DOHH2 (cell line): ENCODE data around the gene SLC35F4.
A peak's percentile ranks its signal among the peaks of the same experiment; 100 is the strongest.

Experiments used
- H3F3A ChIP-seq: fragments of 200-600 bp; sonication (generic), shearing (Covaris generic); 2 replicates; pipeline ENCODE4 v1.6.0; 2016; ENCODE audit warnings: antibody characterized with exemption, mild to moderate bottlenecking; ENCODE audit not compliant: control insufficient read depth, insufficient read depth
- H3K27ac ChIP-seq: fragments of 200-600 bp; sonication (generic); 2 replicates; pipeline ENCODE4 v1.5.1; 2014; ENCODE audit warnings: low read depth, mild to moderate bottlenecking, low read length, moderate library complexity
- H3K27me3 ChIP-seq: fragments of 200-600 bp; sonication (generic); 2 replicates; pipeline ENCODE4 v1.6.1; 2014; ENCODE audit warnings: mild to moderate bottlenecking, low read length, mixed read lengths; ENCODE audit not compliant: control insufficient read depth
- H3K36me3 ChIP-seq: fragments of 200-600 bp; sonication (generic); 2 replicates; pipeline ENCODE4 v1.6.1; 2014; ENCODE audit warnings: mild to moderate bottlenecking, low read length, moderate library complexity, mixed read lengths; ENCODE audit not compliant: control insufficient read depth
- H3K4me1 ChIP-seq: fragments of 200-600 bp; sonication (generic); 2 replicates; pipeline ENCODE4 v1.6.1; 2014; ENCODE audit warnings: mild to moderate bottlenecking, low read length, mixed read lengths; ENCODE audit not compliant: control insufficient read depth
- H3K4me2 ChIP-seq: fragments of 200-600 bp; sonication (generic); 2 replicates; pipeline ENCODE4 v1.6.0; 2014; ENCODE audit warnings: mild to moderate bottlenecking, low read length, moderate library complexity
- H3K4me3 ChIP-seq: fragments of 200-600 bp; sonication (generic); 2 replicates; pipeline ENCODE4 v1.5.1; 2014; ENCODE audit warnings: mild to moderate bottlenecking, low read length, mixed read lengths
- H3K79me2 ChIP-seq: fragments of 200-600 bp; sonication (generic); 2 replicates; pipeline ENCODE4 v1.6.1; 2014; ENCODE audit warnings: mild to moderate bottlenecking, low read length, mixed read lengths; ENCODE audit not compliant: control insufficient read depth
- H3K9me2 ChIP-seq: fragments of 200-600 bp; sonication (generic); replicated peaks from 2 replicates; pipeline ENCODE4 v1.6.1; 2014; ENCODE audit warnings: mild to moderate bottlenecking, low read length, mixed read lengths; ENCODE audit not compliant: control insufficient read depth
- H3K9me3 ChIP-seq: fragments of 200-600 bp; sonication (generic); 2 replicates; pipeline ENCODE4 v1.6.1; 2014; ENCODE audit warnings: antibody characterized with exemption, low read length, mixed read lengths; ENCODE audit not compliant: control insufficient read depth, insufficient read depth
- H4K20me1 ChIP-seq: fragments of 200-600 bp; sonication (generic); 2 replicates; pipeline ENCODE4 v1.6.0; 2014; ENCODE audit warnings: low read depth, mild to moderate bottlenecking, antibody characterized with exemption, low read length, moderate library complexity; ENCODE audit not compliant: control insufficient read depth, insufficient read depth
- EZH2phosphoT487 ChIP-seq: fragments of 200-600 bp; sonication (generic); IDR thresholded peaks from 2 replicates; pipeline ENCODE4 v1.6.1; 2017; ENCODE audit warnings: borderline replicate concordance, mild to moderate bottlenecking, antibody characterized with exemption, low read length, moderate library complexity, mixed read lengths
- TF ChIP-seq, protein P1 (sequence below): fragments of 200-600 bp; sonication (generic); IDR thresholded peaks from one replicate; pipeline ENCODE4 v1.5.1; 2014; ENCODE audit warnings: antibody characterized with exemption, mild to moderate bottlenecking, low read depth, low read length; ENCODE audit not compliant: poor library complexity, severe bottlenecking

The SLC35F4 gene

DNA sequence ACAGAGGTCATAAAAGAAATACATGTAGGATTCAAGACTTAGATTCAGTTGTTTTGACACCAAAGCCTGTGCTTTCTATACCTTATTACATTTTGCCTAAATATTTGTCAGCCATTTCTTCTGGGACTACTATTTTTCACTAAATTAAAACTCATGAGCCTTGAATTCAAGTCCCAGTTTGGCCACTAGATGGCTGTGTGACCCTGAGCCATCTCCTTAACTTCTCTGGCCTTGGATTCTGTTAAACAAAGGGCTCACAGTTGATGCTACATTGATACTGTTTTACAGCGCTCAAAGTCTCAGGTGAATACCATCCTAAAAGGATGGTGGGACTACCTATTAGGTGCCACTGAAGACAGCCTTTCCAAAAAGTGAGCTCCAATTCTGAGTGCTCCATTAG is 332.7 kb downstream of the SLC35F4 start:
- H4K20me1 ChIP-seq: no peaks in the 10 kb centered on the region
- no peaks in the 10 kb centered on the region for H3K9me3 ChIP-seq
- no peaks in the 10 kb centered on the region for H3F3A ChIP-seq
- no peak overlapping the region for H3K27ac ChIP-seq
- H3K27me3 ChIP-seq: no peaks in the 10 kb centered on the region; the same call in none of the 2 replicates
- no peak overlapping the region for H3K4me3 ChIP-seq
- H3K4me2 ChIP-seq: no peak overlapping the region
- H3K79me2 ChIP-seq: no peaks in the 10 kb centered on the region
- no peaks in the 10 kb centered on the region for H3K36me3 ChIP-seq
- no peaks in the 10 kb centered on the region for H3K4me1 ChIP-seq
- TF ChIP-seq, protein P1, sequence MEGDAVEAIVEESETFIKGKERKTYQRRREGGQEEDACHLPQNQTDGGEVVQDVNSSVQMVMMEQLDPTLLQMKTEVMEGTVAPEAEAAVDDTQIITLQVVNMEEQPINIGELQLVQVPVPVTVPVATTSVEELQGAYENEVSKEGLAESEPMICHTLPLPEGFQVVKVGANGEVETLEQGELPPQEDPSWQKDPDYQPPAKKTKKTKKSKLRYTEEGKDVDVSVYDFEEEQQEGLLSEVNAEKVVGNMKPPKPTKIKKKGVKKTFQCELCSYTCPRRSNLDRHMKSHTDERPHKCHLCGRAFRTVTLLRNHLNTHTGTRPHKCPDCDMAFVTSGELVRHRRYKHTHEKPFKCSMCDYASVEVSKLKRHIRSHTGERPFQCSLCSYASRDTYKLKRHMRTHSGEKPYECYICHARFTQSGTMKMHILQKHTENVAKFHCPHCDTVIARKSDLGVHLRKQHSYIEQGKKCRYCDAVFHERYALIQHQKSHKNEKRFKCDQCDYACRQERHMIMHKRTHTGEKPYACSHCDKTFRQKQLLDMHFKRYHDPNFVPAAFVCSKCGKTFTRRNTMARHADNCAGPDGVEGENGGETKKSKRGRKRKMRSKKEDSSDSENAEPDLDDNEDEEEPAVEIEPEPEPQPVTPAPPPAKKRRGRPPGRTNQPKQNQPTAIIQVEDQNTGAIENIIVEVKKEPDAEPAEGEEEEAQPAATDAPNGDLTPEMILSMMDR: peak; percentile 64
- no peak for TF ChIP-seq EZH2phosphoT487
- no peaks in the 10 kb centered on the region for H3K9me2 ChIP-seq

DNA sequence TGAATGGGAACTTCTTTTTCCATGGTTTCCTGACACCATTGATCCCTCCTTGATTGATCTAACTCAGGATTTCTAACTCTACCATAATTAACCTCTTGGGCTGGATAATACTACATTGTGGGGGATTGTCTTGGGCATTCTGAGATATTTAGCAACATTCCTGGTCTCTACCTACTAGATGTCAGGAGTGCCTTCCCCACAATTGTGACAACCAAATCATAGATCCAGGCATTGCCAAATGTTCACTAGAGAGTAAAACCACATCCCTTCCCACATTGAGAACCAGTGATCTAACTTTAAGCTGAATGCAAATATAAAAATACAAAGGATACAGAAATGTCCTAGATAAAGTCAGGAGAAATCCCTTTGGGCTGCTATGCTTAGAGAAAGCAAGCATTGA is 335.3 kb downstream of the SLC35F4 start:
- no peak for TF ChIP-seq EZH2phosphoT487
- TF ChIP-seq, protein P1: no peak
- Histone ChIP-seq H3K4me3 (no peak overlapping the region), H3K4me2 (no peak overlapping the region), H3K4me1 (no peaks in the 10 kb centered on the region), H3K27ac (no peak overlapping the region), H3F3A (no peaks in the 10 kb centered on the region), H3K36me3 (no peaks in the 10 kb centered on the region), H3K9me3 (no peaks in the 10 kb centered on the region), H3K79me2 (no peaks in the 10 kb centered on the region), H3K27me3 (no peaks in the 10 kb centered on the region; the same call in none of the 2 replicates), H3K9me2 (no peaks in the 10 kb centered on the region), H4K20me1 (no peaks in the 10 kb centered on the region)

DNA sequence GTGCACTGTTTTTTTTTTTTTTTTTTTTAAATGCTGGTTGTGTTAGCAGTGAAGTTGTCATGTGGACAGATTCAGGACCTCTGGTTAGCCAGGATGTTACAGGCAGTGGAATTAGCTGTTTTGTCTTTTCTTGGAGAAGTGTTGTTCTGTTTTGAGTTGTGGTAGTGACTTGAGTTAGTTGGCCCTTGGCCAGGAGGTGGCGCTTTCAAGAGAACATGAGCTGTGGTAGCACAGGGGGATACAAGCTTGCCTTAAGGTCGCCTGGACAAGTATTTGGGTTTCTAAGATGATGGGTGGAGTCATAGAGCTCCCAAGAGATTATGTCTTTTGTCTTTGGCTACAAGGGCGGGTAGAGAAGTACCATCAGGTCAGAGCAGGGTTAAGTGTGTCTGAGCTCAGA is 338.9 kb downstream of the SLC35F4 start:
- Histone ChIP-seq H3K36me3 (no peaks in the 10 kb centered on the region), H3K4me2 (no peak overlapping the region), H3F3A (no peaks in the 10 kb centered on the region), H3K79me2 (no peaks in the 10 kb centered on the region), H3K4me1 (no peaks in the 10 kb centered on the region), H4K20me1 (no peaks in the 10 kb centered on the region), H3K9me3 (no peaks in the 10 kb centered on the region), H3K27me3 (no peaks in the 10 kb centered on the region; the same call in 1 of the 2 replicates), H3K9me2 (no peaks in the 10 kb centered on the region), H3K27ac (no peak overlapping the region), H3K4me3 (no peak overlapping the region)
- TF ChIP-seq EZH2phosphoT487: no peak
- TF ChIP-seq, protein P1: peak; percentile 54
